ENCODE results near the gene BNIP3. TPM values are rescaled to one million over a fixed set of nuclear protein-coding genes. Genes with fewer than 3 reads are reported as not detected.

The BNIP3 gene
- total RNA-seq, 1 donor, result 81.4 TPM

GRCh38 chr10:131928248-131929095 lies 53.3 kb downstream of the BNIP3 start:
- no peak overlapping the region for H3K4me3 ChIP-seq (ENCODE audit: low read depth, low read length)
- no peak for DNase-seq (ENCODE audit: low read depth)
- TF ChIP-seq CTCF (IDR thresholded peaks at IDR 0.05; ENCODE audit: insufficient read depth, low read length), result no peak

- H3K4me3 ChIP-seq (ENCODE audit: low read depth, low read length), result no peak overlapping the region
- DNase-seq (ENCODE audit: low read depth), result no peak
- TF ChIP-seq CTCF (IDR thresholded peaks at IDR 0.05; ENCODE audit: insufficient read depth, low read length), result no peak
Observed at GRCh38 chr10:131926743-131927595, 54.8 kb downstream of the BNIP3 start.

- TF ChIP-seq CTCF (IDR thresholded peaks at IDR 0.05; ENCODE audit: insufficient read depth, low read length), result no peak
- H3K4me3 ChIP-seq (ENCODE audit: low read depth, low read length), result no peak overlapping the region
- DNase-seq (ENCODE audit: low read depth), result no peak
Observed at GRCh38 chr10:131926253-131926652, 55.5 kb downstream of the BNIP3 start.

GRCh38 chr10:131925716-131926115 lies 56.0 kb downstream of the BNIP3 start:
- no peak for DNase-seq (ENCODE audit: low read depth)
- no peak for TF ChIP-seq CTCF (IDR thresholded peaks at IDR 0.05; ENCODE audit: insufficient read depth, low read length)
- no peak overlapping the region for H3K4me3 ChIP-seq (ENCODE audit: low read depth, low read length)

GRCh38 chr10:131925011-131925649 lies 56.6 kb downstream of the BNIP3 start:
- TF ChIP-seq CTCF (IDR thresholded peaks at IDR 0.05; ENCODE audit: insufficient read depth, low read length), result no peak
- no peak for DNase-seq (ENCODE audit: low read depth)
- H3K4me3 ChIP-seq (ENCODE audit: low read depth, low read length), result no peak overlapping the region

- DNase-seq (ENCODE audit: low read depth), result no peak
- H3K4me3 ChIP-seq (ENCODE audit: low read depth, low read length), result no peak overlapping the region
- TF ChIP-seq CTCF (IDR thresholded peaks at IDR 0.05; ENCODE audit: insufficient read depth, low read length), result no peak
Observed at GRCh38 chr10:131923038-131923756, 58.5 kb downstream of the BNIP3 start.

Data from fibroblast of the aortic adventitia (primary cell).